Activated CD4-positive, alpha-beta T cell treated with anti-CD3 and anti-CD28 coated beads for 24 hours (primary cell): ENCODE results near the gene CTNNBL1.

ENCODE experiments used
- DNase-seq, 2 donors: peaks; one replicate each; pipeline ENCODE4 v3.0.0-alpha.2; 2020; ENCODE audit warnings: low read depth in 2 of 2

The CTNNBL1 gene

GRCh38 chr20:37737826-37738420, 44.1 kb downstream of the CTNNBL1 start:
- DNase-seq: no peak

DNA sequence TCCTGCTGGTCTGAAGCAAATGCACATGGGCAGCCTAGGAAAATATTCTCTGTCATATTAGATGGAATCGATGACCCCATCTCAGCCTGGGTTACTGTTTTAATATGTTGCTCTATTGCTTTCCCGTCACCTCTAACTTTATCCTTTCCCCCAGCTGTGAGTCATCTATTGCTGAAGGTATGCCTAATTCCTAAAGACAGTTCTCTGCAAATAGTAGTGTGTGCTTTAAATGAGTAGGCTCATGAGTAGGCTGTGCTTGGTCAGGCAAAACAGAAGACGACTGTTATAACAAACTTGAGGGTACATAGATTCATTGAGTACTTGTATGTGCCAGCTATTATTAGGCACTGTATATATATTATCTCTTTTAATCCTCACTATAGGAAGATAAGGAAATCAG, 47.2 kb downstream of the CTNNBL1 start:
- DNase-seq: no peak

DNA sequence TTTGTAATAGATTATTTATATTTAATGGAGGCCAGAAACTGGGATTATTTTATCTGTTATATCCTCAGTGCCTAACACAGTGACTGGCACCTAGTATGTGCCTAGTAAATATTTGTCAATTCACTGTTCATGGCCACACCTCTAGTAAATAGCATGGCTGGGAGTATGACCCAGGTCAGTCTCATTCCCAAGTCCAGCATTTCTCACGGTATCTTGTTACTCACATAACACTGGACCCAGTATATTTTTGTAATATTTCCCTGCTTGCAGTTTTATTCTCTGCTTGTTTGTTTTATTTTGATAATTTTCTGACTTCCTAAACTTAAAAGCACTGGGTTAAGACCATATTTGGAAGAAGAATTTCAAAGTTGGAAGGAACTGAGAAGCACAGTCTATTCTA, 47.7 kb downstream of the CTNNBL1 start:
- DNase-seq: no peak

DNA sequence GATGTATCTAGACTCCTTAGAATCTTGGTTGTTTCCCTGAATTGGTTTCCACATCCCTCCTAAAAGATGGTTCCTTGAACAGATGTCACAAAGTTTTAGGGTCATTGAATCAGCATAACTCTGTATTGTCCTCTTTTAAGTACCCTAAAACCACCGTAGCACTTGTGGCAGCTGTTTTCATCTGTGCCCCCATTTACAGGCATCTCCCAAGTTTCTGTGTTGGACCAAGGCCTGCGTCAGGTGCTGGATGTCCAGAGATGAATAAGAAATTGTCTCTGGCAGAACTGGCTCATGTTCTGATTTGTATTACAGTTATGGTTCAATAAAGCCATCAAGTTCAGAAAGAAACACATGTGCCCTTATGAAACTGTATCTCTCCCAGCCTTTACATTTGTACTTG, 48.3 kb downstream of the CTNNBL1 start:
- no peak for DNase-seq

DNA sequence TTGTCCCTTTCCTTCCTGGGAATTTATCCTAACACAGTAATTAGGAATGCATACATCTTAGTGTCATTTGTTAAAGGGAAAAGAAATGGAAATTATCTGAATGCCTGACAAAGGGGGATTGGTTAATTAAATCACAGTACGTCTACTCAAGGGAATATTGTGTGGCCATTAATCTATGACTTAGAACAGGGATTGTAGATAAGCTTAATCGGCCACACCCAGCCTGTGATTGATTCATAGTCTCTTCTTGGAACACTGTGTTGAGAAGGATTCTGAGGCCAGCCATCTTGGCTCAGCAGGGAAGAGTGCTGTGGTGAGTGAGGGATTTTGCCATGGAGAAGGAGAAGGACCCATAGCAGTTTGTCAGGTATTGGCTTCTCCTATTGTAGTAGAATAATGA, 50.5 kb downstream of the CTNNBL1 start:
- no peak for DNase-seq

GRCh38 chr20:37745553-37745952, 51.7 kb downstream of the CTNNBL1 start:
- no peak for DNase-seq

DNA sequence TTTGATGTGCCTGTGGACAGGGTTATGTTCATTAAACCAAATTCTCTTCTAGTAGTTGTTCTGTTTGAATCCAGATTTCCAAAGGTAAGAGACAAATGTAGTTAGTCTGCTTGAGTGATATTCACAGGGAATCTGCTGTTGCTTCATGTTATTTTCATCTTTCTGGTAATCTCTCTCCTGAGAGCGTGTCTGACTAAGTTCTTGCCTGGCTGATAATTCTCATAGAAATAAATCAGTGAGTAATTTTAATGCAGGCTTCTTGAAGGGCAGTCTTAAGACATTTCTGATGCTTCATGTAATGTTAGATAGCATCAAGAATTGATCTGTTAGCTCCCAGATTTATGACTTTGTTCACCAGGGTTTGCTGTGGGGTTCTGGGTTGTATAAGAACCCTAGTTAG, 54.2 kb downstream of the CTNNBL1 start:
- DNase-seq: no peak

DNA sequence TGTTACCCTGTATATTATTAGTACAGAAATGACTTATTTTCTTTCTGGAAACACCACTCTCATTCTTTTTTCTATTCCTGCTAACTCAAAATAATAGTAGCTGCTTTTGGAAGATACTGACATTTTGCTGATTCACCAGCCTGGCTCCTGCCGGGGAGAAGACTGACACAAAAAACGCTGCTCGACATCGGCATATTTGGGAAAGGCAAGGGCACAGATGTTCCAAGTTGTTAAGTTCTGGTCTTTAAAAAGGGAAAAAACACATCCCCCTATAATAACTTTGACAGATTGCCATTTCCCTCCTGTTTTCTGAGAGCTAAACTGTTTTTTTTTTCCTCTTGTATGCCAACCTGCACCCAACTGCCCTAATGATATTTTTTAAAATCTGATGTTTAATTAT, 55.4 kb downstream of the CTNNBL1 start:
- DNase-seq: no peak

DNA sequence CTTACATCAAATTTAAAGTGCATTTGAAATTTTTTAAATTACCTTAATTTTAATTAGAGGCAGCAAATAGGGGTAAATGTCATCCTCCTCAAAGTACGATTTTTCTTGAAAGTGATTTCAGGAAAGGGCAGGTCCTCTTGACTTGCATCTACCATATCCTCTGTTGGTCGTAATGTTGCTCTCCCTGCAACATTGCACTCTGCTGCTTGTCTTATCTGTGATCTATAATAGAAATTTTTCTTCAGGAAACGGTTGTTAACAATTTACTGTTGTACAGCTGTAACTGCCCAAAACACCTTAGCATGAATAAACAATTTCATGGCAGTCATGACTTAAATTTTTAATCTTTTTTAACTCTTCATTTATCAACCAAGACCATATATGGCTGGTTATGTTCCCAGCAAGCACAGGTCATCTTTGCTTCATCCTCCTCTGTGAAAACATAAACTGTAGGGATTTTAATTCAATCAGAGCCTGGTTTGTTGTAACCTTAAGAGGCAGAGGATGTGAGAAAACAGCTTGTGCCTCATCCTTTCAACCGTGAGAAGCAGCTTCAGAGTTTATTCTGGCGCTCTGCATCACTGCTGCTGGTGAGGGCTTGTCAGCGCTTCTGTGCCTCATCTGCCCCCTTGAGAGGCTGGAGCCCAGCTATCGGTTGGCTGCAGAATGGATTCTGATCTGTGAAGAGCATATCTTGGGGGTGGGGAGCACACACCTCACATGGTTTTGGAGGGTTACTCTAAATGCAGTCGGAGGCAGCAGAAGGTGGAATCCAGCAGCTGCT, 56.0 kb downstream of the CTNNBL1 start:
- no peak for DNase-seq

DNA sequence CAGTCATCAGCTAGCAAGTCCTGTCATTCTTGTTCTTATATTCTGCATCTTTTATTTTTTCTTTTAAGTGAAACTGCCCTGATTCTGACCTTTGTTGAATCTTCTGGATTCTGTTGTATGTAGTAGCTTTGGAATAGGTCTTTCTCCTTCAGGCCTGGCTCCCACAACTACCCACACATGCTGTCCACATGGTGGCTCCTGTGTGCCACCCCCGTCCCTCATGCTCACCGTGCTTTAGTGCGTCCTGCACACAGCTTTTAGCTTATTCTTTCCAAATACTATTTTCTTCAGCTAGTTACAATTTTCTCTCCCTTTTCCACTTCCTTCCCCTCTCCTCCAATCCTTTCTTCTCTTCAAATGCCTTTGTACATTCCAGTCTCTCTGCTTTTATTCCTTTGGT, 61.8 kb downstream of the CTNNBL1 start:
- no peak for DNase-seq

GRCh38 chr20:37756234-37756633, 62.4 kb downstream of the CTNNBL1 start:
- no peak for DNase-seq

DNA sequence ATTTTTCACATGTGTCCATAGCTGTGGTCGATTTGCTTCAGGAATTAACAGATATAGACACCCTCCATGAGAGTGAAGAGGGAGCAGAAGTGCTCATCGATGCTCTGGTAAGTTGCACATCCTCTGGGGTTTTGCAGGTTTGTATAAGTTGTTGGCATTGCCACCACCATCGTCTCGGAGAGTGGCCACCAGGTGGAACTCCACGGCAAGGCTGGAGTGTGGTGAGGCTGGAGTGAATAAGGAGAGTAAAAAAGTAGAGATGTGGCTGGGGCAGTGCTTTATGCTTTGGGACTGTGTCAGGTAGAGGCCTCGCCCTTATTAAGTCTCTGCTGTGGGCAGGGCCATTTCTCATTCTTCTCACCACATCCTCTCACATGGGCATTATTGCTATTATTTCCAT, 63.7 kb downstream of the CTNNBL1 start:
- no peak for DNase-seq

GRCh38 chr20:37758332-37758731, 64.5 kb downstream of the CTNNBL1 start:
- no peak for DNase-seq

- no peak for DNase-seq
Observed at GRCh38 chr20:37759052-37759553, 65.3 kb downstream of the CTNNBL1 start.

GRCh38 chr20:37759761-37760209, 66.0 kb downstream of the CTNNBL1 start:
- DNase-seq: no peak

DNA sequence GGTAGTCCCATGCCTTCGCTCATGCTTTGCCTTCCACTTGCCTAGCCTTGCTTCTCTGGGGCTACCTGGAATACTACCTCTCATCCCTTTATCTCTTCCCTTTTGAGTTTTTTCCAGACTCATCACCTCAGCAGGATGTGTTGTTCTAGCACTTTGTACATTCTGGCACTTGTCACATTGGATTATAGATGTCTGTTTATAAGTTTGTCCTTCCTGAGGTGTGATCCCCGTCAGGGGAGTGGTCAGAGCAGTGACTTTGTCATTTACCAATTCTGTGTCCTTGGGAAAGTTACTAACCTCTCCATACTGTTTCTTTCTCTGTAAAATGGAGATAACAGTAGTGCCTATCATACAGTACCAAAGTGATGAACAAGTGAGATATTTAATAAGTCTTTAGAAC, 66.5 kb downstream of the CTNNBL1 start:
- no peak for DNase-seq

- DNase-seq: no peak
Observed at GRCh38 chr20:37762716-37763485, 69.1 kb downstream of the CTNNBL1 start.

- DNase-seq: no peak
Observed at GRCh38 chr20:37764333-37764935, 70.6 kb downstream of the CTNNBL1 start.

DNA sequence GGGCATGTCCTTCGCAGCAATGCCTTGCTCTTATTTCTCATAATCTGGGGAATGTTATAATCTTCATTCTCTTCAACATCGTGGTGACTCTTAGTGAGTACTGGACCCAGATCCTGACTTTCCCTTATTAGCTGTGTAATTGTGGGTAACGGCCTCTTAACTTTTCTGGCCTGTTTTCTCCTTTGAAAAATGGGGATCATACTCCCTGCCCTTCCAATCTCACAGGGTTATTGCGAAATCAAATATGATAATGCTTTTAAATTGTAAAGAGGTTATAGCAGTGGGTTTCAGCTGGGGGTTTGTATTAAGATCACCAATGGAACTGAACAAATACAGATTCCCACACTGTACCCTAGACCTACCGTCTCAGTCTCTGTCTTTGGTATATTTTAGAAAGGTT, 77.1 kb downstream of the CTNNBL1 start:
- DNase-seq: no peak

DNA sequence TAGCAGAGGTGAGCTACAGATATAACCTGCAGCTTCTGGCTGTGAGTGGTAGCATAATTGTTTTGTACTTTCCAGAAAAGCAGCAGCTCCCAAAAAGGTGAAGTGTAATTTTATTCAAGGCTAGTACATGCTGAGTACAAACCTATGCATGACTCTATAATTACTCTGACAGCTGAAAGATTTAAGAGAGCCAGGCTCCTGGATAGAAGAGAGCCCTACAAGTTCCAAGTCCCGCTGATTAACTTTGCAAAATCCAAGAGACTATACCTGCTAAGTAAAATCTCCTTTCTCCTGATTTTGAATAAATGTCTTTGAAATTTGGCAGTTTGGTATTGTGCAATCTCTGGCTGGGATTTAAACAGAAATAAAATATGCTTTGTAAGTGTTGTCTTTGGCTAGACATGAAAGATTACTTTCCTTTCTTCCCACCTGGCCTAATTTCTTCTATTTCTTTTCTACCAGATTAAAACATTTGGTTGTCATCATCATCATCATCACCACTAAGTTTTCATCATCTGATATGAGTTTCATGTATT, 79.5 kb downstream of the CTNNBL1 start:
- no peak for DNase-seq

DNA sequence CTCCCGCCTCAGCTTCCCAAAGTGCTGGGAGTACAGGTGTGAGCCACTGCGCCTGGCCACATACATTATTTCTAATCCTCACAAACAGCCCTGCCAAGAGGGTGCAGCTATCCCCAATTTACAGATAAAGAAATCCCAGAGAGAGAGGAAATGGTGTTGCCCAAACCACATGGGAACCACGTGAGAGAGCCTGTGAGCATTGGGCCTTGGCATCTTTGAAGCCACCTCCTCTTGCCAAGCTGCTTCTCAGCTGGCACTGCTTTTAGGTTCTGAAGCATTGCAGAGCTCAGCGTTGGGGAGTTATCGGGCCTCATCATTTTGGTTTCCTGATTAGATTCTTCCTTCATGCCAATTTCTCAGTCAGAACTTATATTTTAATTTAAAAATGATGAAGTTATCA, 80.3 kb downstream of the CTNNBL1 start:
- DNase-seq: no peak

DNA sequence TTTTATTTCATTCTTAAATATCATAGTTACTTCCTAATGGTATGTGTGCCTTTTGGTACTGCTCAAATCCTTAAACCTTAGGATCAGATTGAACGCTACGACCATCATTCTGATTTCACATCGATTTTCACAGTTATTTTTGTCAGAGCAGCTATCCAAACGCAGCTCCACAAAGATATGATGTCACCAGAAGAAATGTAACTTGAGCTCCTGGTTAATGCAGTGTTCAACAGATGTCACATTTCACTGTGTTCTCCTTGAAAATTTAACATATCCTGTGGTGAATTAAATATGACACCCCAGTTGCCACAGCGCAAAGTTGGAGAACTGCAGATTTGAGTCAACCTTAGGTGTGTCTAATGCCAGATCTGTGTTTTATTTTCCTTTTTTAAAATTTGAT, 81.4 kb downstream of the CTNNBL1 start:
- DNase-seq: no peak
